ENCODE results near the gene RBM26. TPM values are rescaled to one million over a fixed set of nuclear protein-coding genes. Genes with fewer than 3 reads are reported as not detected.

Gene RBM26
- total RNA-seq, 1 experiment from 2014 or later: 70.5 TPM

DNA sequence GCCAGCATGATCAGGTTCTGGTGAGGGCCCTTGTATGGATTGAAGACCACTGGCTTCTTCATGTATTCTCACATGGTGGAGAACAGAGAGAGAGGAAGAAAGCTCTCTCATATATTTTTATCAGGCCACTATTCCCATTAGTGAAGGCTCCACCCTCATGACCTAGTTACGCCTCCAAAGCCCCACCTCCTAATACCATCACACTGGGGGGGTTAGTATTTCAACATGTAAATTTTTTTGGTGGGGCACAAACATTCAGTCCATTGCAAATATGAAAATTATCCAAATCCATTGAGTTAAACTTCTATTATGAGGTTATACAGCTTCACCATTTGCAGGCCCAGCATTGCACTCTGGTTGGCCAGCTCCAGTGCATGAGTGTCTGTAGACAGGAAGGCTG, 33.2 kb upstream of the RBM26 start:
- no peak overlapping the region for H2AK5ac ChIP-seq (ENCODE audit: insufficient read length, low read length)
- no CpG with 5 or more reads among the region's 1 CpG for WGBS (ENCODE audit: extremely low coverage, insufficient read length, low lambda C conversion rate)
- Mint-ChIP-seq H3K36me3 (ENCODE audit: insufficient read depth in 1 of 3, low read depth in 3 of 3) (no peaks in the 10 kb centered on the region), H3K9me3 (no peaks in the 10 kb centered on the region), H3K27me3 (ENCODE audit: low read depth) (no peaks in the 10 kb centered on the region), H3K4me1 (peaks cover 6 to 11% of the 10 kb centered on the region in 2 experiments), H3K4me3 (no peak overlapping the region), H3K27ac (no peak overlapping the region; a peak in 1 of 7 replicates)
- H2BK120ac ChIP-seq (ENCODE audit: low read depth, low read length, poor library complexity, severe bottlenecking): no peak overlapping the region
- H3K23me2 ChIP-seq (ENCODE audit: insufficient read length, low read depth, low read length, poor library complexity, severe bottlenecking): no peaks in the 10 kb centered on the region
- no peak overlapping the region for H2AFZ ChIP-seq (ENCODE audit: low read length)
- no peak overlapping the region for H3K27ac ChIP-seq (ENCODE audit: insufficient read length, low read depth, low read length)
- H3K4ac ChIP-seq (ENCODE audit: low read depth, low read length): no peak overlapping the region
- H3K18ac ChIP-seq (ENCODE audit: insufficient read length, low read depth, low read length): no peak overlapping the region
- TF ChIP-seq, protein P1, sequence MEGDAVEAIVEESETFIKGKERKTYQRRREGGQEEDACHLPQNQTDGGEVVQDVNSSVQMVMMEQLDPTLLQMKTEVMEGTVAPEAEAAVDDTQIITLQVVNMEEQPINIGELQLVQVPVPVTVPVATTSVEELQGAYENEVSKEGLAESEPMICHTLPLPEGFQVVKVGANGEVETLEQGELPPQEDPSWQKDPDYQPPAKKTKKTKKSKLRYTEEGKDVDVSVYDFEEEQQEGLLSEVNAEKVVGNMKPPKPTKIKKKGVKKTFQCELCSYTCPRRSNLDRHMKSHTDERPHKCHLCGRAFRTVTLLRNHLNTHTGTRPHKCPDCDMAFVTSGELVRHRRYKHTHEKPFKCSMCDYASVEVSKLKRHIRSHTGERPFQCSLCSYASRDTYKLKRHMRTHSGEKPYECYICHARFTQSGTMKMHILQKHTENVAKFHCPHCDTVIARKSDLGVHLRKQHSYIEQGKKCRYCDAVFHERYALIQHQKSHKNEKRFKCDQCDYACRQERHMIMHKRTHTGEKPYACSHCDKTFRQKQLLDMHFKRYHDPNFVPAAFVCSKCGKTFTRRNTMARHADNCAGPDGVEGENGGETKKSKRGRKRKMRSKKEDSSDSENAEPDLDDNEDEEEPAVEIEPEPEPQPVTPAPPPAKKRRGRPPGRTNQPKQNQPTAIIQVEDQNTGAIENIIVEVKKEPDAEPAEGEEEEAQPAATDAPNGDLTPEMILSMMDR (conservative IDR thresholded peaks at IDR 0.05): no peak
- H4K91ac ChIP-seq (ENCODE audit: insufficient read length, low read depth, low read length): no peak overlapping the region
- H3K27me3 ChIP-seq (ENCODE audit: insufficient read depth, low read length): no peaks in the 10 kb centered on the region
- H4K20me1 ChIP-seq (ENCODE audit: control insufficient read depth, insufficient read depth, insufficient read length): no peaks in the 10 kb centered on the region
- no peak overlapping the region for H2BK15ac ChIP-seq (ENCODE audit: low read depth, low read length)
- H2BK12ac ChIP-seq (ENCODE audit: insufficient read length, low read depth, low read length): no peak overlapping the region
- H2BK5ac ChIP-seq (ENCODE audit: insufficient read length, low read length): no peak overlapping the region
- H3K4me2 ChIP-seq (ENCODE audit: insufficient read depth, insufficient read length, low read length): no peak overlapping the region
- no peaks in the 10 kb centered on the region for H3K9me3 ChIP-seq (ENCODE audit: control insufficient read depth, low read depth, low read length)
- no peak overlapping the region for H3K23ac ChIP-seq (ENCODE audit: insufficient read length, low read depth, low read length)
- no peak overlapping the region for H3K56ac ChIP-seq (ENCODE audit: insufficient read length, low read depth, low read length)
- H4K5ac ChIP-seq (ENCODE audit: insufficient read length, low read depth, low read length): no peak overlapping the region
- no peak overlapping the region for H3T11ph ChIP-seq (ENCODE audit: low read length)
- H3K4me1 ChIP-seq (ENCODE audit: insufficient read depth, low read length): no peaks in the 10 kb centered on the region
- no peak overlapping the region for H3K9ac ChIP-seq (ENCODE audit: extremely low read depth, insufficient read length, low read length)
- no peak overlapping the region for H3K14ac ChIP-seq (ENCODE audit: insufficient read depth, low read length)
- H3K79me1 ChIP-seq (ENCODE audit: insufficient read depth, low read depth, low read length, poor library complexity, severe bottlenecking): no peaks in the 10 kb centered on the region
- H4K8ac ChIP-seq (replicated peaks; ENCODE audit: insufficient read length, low read depth, low read length): no peak overlapping the region
- no peak for DNase-seq
- no peak overlapping the region for H2BK20ac ChIP-seq (ENCODE audit: low read depth, low read length, poor library complexity, severe bottlenecking)
- no peaks in the 10 kb centered on the region for H3K79me2 ChIP-seq (ENCODE audit: insufficient read depth, low read length)
